GM12872 (cell line): ENCODE results near the gene PLA2G2C.

Source experiments
- TF ChIP-seq, protein P1 (sequence below): IDR thresholded peaks from 3 replicates; pipeline ENCODE4 v1.5.1; 2011; ENCODE audit warnings: low read depth, mild to moderate bottlenecking, low read length, moderate library complexity; ENCODE audit not compliant: insufficient read depth

The PLA2G2C gene

DNA sequence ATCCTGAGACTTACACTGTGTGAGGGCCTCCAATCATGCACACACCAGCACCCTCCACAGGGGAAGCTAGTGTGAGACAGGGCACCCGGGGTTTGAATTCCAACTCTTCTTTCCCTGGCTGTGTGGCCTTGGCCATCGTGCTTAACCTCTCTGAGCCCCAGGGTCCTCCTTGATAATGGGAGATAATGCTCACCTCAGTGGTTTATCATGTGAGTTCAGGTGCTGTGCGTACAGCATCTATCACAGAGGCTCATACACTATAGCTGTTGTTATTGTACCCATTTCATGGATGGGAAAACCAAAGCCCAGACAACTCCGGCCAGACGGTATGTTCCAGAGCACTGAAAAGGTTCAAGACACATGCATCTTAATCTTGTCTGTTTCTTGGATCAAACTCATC is 16.4 kb downstream of the PLA2G2C start:
- TF ChIP-seq, protein P1, sequence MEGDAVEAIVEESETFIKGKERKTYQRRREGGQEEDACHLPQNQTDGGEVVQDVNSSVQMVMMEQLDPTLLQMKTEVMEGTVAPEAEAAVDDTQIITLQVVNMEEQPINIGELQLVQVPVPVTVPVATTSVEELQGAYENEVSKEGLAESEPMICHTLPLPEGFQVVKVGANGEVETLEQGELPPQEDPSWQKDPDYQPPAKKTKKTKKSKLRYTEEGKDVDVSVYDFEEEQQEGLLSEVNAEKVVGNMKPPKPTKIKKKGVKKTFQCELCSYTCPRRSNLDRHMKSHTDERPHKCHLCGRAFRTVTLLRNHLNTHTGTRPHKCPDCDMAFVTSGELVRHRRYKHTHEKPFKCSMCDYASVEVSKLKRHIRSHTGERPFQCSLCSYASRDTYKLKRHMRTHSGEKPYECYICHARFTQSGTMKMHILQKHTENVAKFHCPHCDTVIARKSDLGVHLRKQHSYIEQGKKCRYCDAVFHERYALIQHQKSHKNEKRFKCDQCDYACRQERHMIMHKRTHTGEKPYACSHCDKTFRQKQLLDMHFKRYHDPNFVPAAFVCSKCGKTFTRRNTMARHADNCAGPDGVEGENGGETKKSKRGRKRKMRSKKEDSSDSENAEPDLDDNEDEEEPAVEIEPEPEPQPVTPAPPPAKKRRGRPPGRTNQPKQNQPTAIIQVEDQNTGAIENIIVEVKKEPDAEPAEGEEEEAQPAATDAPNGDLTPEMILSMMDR, result no peak

DNA sequence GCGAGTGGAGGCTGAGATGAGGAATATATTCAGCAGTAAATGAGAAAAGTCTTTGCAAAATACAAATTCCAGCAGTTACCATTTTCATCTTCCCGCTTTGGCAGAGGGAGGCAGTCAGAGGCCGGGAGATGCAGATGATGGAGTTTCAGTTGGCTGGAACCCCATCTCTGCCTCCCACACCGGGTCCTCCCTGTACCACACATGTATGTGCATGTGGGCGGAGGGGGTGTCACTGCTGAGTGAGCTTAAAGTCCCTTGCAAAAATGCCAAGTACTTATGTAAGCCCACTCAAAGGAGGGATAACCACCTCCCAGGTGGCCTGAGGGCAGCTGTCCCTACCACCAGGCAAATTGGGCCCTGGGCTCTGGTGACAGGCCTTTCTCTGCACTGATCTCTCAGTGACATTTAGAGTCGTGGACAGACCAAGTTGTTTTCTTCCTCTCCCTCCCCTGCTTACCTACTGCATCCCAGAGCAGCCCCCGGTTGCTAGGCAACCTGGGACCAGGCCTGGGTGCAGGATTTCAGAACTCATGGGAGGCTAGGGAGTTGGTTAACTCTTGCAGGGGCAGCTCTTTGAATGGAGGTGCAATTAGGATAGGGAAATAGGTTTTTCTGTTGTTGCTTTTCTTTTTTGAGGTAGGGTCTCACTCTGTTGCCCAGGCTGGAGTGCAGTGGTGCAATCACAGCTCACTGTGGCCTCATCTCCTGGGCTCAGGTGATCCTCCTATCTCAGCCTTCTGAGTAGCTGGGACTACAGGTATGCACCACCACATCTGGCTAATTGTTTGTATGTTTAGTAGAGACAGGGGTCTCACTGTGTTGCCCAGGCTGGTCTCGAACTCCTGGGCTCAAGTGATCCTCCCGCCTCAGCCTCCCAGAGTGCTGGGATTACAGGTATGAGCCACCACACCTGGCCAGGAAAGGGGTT is 17.5 kb downstream of the PLA2G2C start:
- TF ChIP-seq, protein P1, result no peak

DNA sequence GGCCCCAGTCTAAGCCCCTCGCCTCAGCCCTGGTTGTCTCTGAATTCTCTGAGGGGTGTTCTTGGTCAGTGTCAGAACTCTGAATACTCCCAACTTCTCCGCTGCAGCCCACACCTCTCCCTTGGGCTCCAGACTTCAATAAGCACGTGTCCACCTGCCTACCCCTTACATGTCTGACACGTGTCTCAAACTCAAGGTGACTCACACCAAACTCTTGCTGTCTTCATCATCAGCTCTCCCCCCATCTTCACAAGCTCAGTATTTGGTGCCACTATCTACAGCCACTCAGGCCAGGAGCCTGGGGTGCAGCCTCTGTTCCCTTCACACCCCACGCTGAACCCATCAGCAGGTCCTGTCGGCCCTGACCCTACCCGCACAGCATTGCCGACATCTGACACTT is 19.2 kb downstream of the PLA2G2C start:
- TF ChIP-seq, protein P1, result no peak

DNA sequence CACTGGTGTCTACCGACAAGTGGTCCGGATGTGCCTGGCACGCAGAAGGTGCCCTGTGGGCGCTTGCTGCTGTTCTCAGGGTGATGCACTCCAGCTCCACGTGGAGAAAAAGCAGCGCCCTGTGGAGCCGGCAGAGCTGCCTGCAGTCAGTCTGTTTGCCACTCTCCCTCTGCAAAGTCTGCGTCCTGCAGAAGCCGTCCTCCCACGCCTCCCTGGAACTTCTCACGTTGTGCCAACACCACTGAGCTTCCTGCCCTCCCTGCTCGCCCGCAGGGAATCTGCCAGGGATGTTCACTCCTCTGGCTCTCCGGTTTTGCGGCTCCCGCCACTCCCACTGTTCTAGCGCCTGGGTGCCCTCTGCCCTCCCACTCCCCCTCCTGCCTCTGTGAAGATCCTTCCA is 20.3 kb downstream of the PLA2G2C start:
- TF ChIP-seq, protein P1, result no peak

DNA sequence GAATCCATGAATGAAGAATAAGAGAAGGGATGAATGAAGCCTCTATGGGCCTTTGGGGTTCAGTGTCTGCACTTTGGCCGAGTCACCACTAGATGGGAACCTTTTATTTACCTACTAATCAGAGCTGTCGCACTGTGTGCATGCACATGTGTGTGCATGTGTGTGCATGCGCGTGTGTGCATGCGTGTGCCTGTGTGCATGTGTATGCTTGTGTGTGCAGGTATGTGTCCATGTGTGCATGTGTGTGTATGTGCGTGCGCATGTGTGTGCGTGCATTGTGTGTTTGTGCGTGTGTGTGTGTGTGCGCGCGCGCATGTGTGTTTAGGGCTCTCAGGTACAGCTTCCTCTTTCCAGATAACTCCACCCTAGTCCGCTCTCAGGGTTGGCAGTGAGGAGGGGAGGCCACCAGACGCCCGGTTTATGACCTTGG is 20.8 kb downstream of the PLA2G2C start:
- TF ChIP-seq, protein P1, result peak; percentile 63

DNA sequence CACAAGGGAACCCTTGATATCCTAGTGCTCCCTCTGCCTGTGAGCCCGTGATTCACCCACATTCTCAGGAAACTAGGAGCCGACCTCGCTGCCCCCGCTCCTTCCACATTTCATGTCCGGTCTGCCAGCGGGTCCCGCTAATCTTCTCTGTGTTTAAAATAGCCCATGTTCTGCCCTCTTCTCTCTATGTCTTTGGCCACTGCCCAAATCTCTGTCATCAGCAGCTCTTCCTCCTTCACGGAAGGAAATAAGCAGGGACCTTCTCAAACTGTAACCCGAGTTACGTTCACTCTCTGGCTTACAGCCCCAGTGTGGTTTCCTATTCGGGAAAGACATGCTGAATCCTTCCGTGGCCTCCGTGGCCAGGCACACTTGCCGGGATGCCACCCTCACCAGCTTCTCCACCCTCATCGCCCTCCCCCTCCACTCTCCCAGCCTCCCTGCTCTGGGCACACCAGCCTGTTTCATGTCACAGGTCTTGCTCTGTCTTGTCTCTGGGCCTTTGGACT is 21.6 kb downstream of the PLA2G2C start:
- TF ChIP-seq, protein P1, result no peak

DNA sequence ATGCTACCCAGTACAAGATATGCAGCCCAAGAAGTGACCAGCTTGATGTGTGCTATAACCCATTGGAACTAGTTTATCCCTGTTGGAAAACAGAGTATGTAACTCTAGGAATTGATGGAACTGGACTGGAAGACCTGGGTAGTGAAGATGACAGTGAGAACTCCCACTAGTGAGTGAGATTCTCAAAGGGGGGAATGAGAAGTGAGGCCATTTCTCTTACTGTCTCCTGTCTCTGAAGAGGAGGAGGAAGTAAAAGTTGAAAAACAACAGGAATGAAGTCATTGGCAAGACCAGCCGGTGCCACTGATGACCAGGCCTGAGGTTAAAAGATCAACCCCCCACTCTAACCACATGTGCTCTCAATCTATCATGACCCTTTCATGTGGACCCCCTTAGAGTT is 26.3 kb downstream of the PLA2G2C start:
- TF ChIP-seq, protein P1, result no peak
